Measurements from ENCODE around the gene IL3. TPM values are rescaled to one million over a fixed set of nuclear protein-coding genes. Genes with fewer than 3 reads are reported as not detected.

Gene IL3
- total and polyA plus RNA-seq, 2 experiments from 2014 or later: not detected

GRCh38 chr5:132109494-132110053, 49.1 kb downstream of the IL3 start:
- ATAC-seq (no peak), DNase-seq (ENCODE audit: low spot score) (no peak)
- no peaks in the 10 kb centered on the region for H4K20me1 ChIP-seq (replicated peaks; ENCODE audit: insufficient read depth)
- no peaks in the 10 kb centered on the region; the same call in 2 of the 3 replicates for H3K9me3 Mint-ChIP-seq
- no peaks in the 10 kb centered on the region for H3F3A ChIP-seq (replicated peaks; ENCODE audit: low read depth)
- no peaks in the 10 kb centered on the region for H3K4me1 ChIP-seq (ENCODE audit: insufficient read depth)
- H3K9me2 ChIP-seq (ENCODE audit: insufficient read depth): 0 out of 2 replicates have a peak, but pooled peaks cover 7% of the 10 kb centered on the region
- H3K36me3 ChIP-seq (ENCODE audit: insufficient read depth): no peaks in the 10 kb centered on the region
- no peaks in the 10 kb centered on the region for H3K4me1 Mint-ChIP-seq
- no peak overlapping the region for H3K27ac Mint-ChIP-seq
- no peak for TF ChIP-seq CREB1 (CRISPR knock-in tag; IDR thresholded peaks at IDR 0.05; ENCODE audit: low read depth)
- no peak for TF ChIP-seq POLR2AphosphoS5 (IDR thresholded peaks at IDR 0.05; ENCODE audit: low read depth)
- no peak for TF ChIP-seq ETS1 (IDR thresholded peaks at IDR 0.05)
- no peak for TF ChIP-seq ZNF331 (CRISPR knock-in tag; IDR thresholded peaks at IDR 0.05; ENCODE audit: low read depth)
- no peak for TF ChIP-seq ZNF114 (CRISPR knock-in tag; IDR thresholded peaks at IDR 0.05)
- no peak for TF ChIP-seq EZH2 (IDR thresholded peaks at IDR 0.05; ENCODE audit: low read depth, unreplicated experiment)
- no peak for TF ChIP-seq JUNB (IDR thresholded peaks at IDR 0.05; ENCODE audit: unreplicated experiment)
- no peak for TF ChIP-seq ZNF462 (CRISPR knock-in tag; IDR thresholded peaks at IDR 0.05)
- TF ChIP-seq STAT1 (IDR thresholded peaks at IDR 0.05; ENCODE audit: unreplicated experiment): no peak
- TF ChIP-seq CTCF (conservative IDR thresholded peaks at IDR 0.05; ENCODE audit: low read depth in 2 of 2): no peak
- no peak for TF ChIP-seq NANOG (IDR thresholded peaks at IDR 0.05; ENCODE audit: borderline replicate concordance)
- TF ChIP-seq EZH2phosphoT487 (IDR thresholded peaks at IDR 0.05; ENCODE audit: unreplicated experiment): no peak
- TF ChIP-seq REST (IDR thresholded peaks at IDR 0.05; ENCODE audit: unreplicated experiment): no peak
- no peaks in the 10 kb centered on the region for H3K27me3 ChIP-seq (ENCODE audit: insufficient read depth)
- no peak overlapping the region for H3K4me3 ChIP-seq
- no peaks in the 10 kb centered on the region for H3K27me3 Mint-ChIP-seq (ENCODE audit: insufficient read depth, low read depth, poor library complexity)
- H3K4me2 ChIP-seq: no peak overlapping the region
- H3K36me3 Mint-ChIP-seq (ENCODE audit: low read depth): no peaks in the 10 kb centered on the region
- no peaks in the 10 kb centered on the region for H3K79me2 ChIP-seq (replicated peaks; ENCODE audit: insufficient read depth)
- H3K27ac ChIP-seq (ENCODE audit: low read depth): no peak overlapping the region
- H3K4me3 Mint-ChIP-seq: no peak overlapping the region
- H2AFZ ChIP-seq: no peak overlapping the region

Measured in GM23338 (cell line).